ENCODE data around the gene FBXL7. TPM values are rescaled to one million over a fixed set of nuclear protein-coding genes. Genes with fewer than 3 reads are reported as not detected.

Gene FBXL7
- total RNA-seq, 4 donors from 2014 or later: 6.5 to 37.0 (median 19.7) TPM

GRCh38 chr5:15834596-15835245 lies 334.7 kb downstream of the FBXL7 start:
- TF ChIP-seq POLR2A (IDR thresholded peaks at IDR 0.05) (no peak), CTCF (IDR thresholded peaks at IDR 0.05) (no peak)
- no peaks in the 10 kb centered on the region for H3K36me3 ChIP-seq
- no peak for DNase-seq
- no peak overlapping the region for H3K4me3 ChIP-seq
- intact Hi-C loops (cut with DNase I; ENCODE audit: low total_unique reads): no loop called here
- H3K9me3 ChIP-seq: no peaks in the 10 kb centered on the region
- no peak overlapping the region for H3K27ac ChIP-seq
- H3K27me3 ChIP-seq: no peaks in the 10 kb centered on the region
- no peaks in the 10 kb centered on the region for H3K4me1 ChIP-seq

- Histone ChIP-seq H3K27ac (no peak overlapping the region), H3K9me3 (no peaks in the 10 kb centered on the region), H3K27me3 (no peaks in the 10 kb centered on the region), H3K4me3 (no peak overlapping the region), H3K4me1 (no peaks in the 10 kb centered on the region), H3K36me3 (no peaks in the 10 kb centered on the region)
- DNase-seq: no peak
- intact Hi-C loops (cut with DNase I; ENCODE audit: low total_unique reads): no loop called here
- no peak for TF ChIP-seq CTCF (IDR thresholded peaks at IDR 0.05)
- TF ChIP-seq POLR2A (IDR thresholded peaks at IDR 0.05): no peak
Observed at GRCh38 chr5:15835514-15835913, 335.5 kb downstream of the FBXL7 start.

- intact Hi-C loops (cut with DNase I; ENCODE audit: low total_unique reads): no loop called here
- no peaks in the 10 kb centered on the region for H3K27me3 ChIP-seq
- no peaks in the 10 kb centered on the region for H3K4me1 ChIP-seq
- DNase-seq: no peak
- H3K4me3 ChIP-seq: no peak overlapping the region
- H3K27ac ChIP-seq: no peak overlapping the region
- H3K9me3 ChIP-seq: no peaks in the 10 kb centered on the region
- H3K36me3 ChIP-seq: no peaks in the 10 kb centered on the region
- TF ChIP-seq POLR2A (IDR thresholded peaks at IDR 0.05): no peak
- no peak for TF ChIP-seq CTCF (IDR thresholded peaks at IDR 0.05)
Observed at GRCh38 chr5:15837551-15838289, 337.7 kb downstream of the FBXL7 start.

- Histone ChIP-seq H3K4me1 (no peaks in the 10 kb centered on the region), H3K9me3 (no peaks in the 10 kb centered on the region), H3K4me3 (no peak overlapping the region), H3K27me3 (no peaks in the 10 kb centered on the region), H3K36me3 (no peaks in the 10 kb centered on the region), H3K27ac (no peak overlapping the region)
- DNase-seq: no peak
- TF ChIP-seq POLR2A (IDR thresholded peaks at IDR 0.05) (no peak), CTCF (IDR thresholded peaks at IDR 0.05) (no peak)
- intact Hi-C loops (cut with DNase I; ENCODE audit: low total_unique reads): no loop called here
Observed at GRCh38 chr5:15844253-15844652, 344.3 kb downstream of the FBXL7 start.

GRCh38 chr5:15844871-15845270 lies 344.9 kb downstream of the FBXL7 start:
- no peak overlapping the region for H3K27ac ChIP-seq
- no peaks in the 10 kb centered on the region for H3K4me1 ChIP-seq
- TF ChIP-seq POLR2A (IDR thresholded peaks at IDR 0.05): no peak
- no peak for TF ChIP-seq CTCF (IDR thresholded peaks at IDR 0.05)
- intact Hi-C loops (cut with DNase I; ENCODE audit: low total_unique reads): no loop called here
- H3K4me3 ChIP-seq: no peak overlapping the region
- no peaks in the 10 kb centered on the region for H3K27me3 ChIP-seq
- no peak for DNase-seq
- H3K9me3 ChIP-seq: no peaks in the 10 kb centered on the region
- H3K36me3 ChIP-seq: no peaks in the 10 kb centered on the region
